Heart right ventricle (tissue), 16 donors: Measurements from ENCODE around the gene SF3B3. TPM values are rescaled to one million over a fixed set of nuclear protein-coding genes. Genes with fewer than 3 reads are reported as not detected.
"Not testable (repeated sequence)": the region's sequence is repeated elsewhere in the genome, so short reads cannot be mapped to it uniquely, and the experiment has no call there.

ENCODE experiments used
- ATAC-seq, 8 donors: fragments of 200-7000 bp; cut with Tn5 transposase; one replicate each; pipeline ENCODE4 v1.9.1; 2020; ENCODE audit warnings: mild to moderate bottlenecking in 8 of 8, moderate library complexity in 8 of 8, moderate number of reproducible peaks in 1 of 8
- DNase-seq, 2 donors: peaks; one replicate each; pipeline ENCODE4 v3.0.0-alpha.2; 2020
- H3K27ac ChIP-seq, 10 donors: fragments of 200-600 bp; sonication (generic) in 2 of 10; one replicate each; pipeline versions ENCODE4 v1.5.0 to v1.8.0; 2020 to 2022; ENCODE audit warnings: mild to moderate bottlenecking in 3 of 10
- H3K27me3 ChIP-seq, 7 donors: fragments of 200-600 bp; one replicate each; pipeline ENCODE4 v1.8.0; 2021 to 2022; ENCODE audit warnings: mild to moderate bottlenecking in 2 of 7
- H3K36me3 ChIP-seq, 9 donors: fragments of 200-600 bp; sonication (generic) in 1 of 9; one replicate each; pipeline versions ENCODE4 v1.5.0 to v1.8.0; 2020 to 2022; ENCODE audit warnings: mild to moderate bottlenecking in 2 of 9
- H3K4me1 ChIP-seq, 9 donors: fragments of 200-600 bp; sonication (generic) in 1 of 9; one replicate each; pipeline versions ENCODE4 v1.5.0 to v1.8.0; 2020 to 2022; ENCODE audit warnings: mild to moderate bottlenecking in 4 of 9
- H3K4me3 ChIP-seq, 10 donors: fragments of 200-600 bp; sonication (generic) in 2 of 10; one replicate each; pipeline versions ENCODE4 v1.5.0 to v1.8.0; 2020 to 2022; ENCODE audit warnings: mild to moderate bottlenecking in 7 of 10, moderate library complexity in 2 of 10
- H3K9me3 ChIP-seq, 11 donors: fragments of 200-600 bp in 10 of 11; sonication (generic) in 2 of 11; one replicate each; pipeline versions ENCODE4 v1.5.0 to v1.8.0; 2013 to 2022; ENCODE audit warnings: mild to moderate bottlenecking in 2 of 11, control low read depth in 1 of 11, moderate library complexity in 1 of 11
- CTCF ChIP-seq, 9 donors: fragments of 200-600 bp; sonication (generic) in 2 of 9; IDR thresholded peaks; one replicate each; pipeline versions ENCODE4 v1.5.0 to v1.8.0; 2021 to 2022; ENCODE audit warnings: antibody characterized with exemption in 9 of 9, mild to moderate bottlenecking in 5 of 9, moderate library complexity in 1 of 9
- WGBS, 2 donors: extraction: QIAGEN DNeasy Blood & Tissue Kit; methylation state at CpG; one replicate each; pipeline ENCODE4 v1.1.7; 2013; ENCODE audit warnings: inconsistent platforms in 1 of 2; 5-methylcytosine and 5-hydroxymethylcytosine counted together
- intact Hi-C, 10 donors: fragments of 100-400 bp; cut with DNase I; formaldehyde crosslinking; loops; one replicate each; pipeline versions ENCODE4 v1.11.1 to v1.14.2; 2022
- polyA plus RNA-seq, 2 donors: library from polyadenylated mRNA; stranded (reverse); fragments of 200-250 nt; gene quantifications; one replicate each; pipeline ENCODE4 v1.2.3, GENCODE V29; 2013
- total RNA-seq, 10 donors: library from RNA; stranded (reverse); fragmentation: NEBNext Ultra II Directional in 3 of 10; extraction: Animal tissue kit (Norgen Biotek cat#: 25700) in 3 of 10; gene quantifications; one replicate each; pipeline versions ENCODE4 v1.2.1 to v1.2.4, GENCODE V29; 2021 to 2023
- donor health status: Arrhythmogenic right ventricular cardiomyopathy.
- donor health status: ischemic (EF 13 %, LVEDD 7.1; RV severe dilation, severe dysfunction).
- donor health status: healthy with polysubstance abuse.
- donor health status: DM: no; HTN: yes; CAD: no.
- donor health status: DM: no; HTN: no; CAD: no.
- donor health status: ischemic (EF 25% LVEDD 6.9; RV normal size, moderate dysfunction).
- donor health status: ischemic (EF 25% LVEDD 5.7; RV mildly dilated, moderate dysfunction).
- donor health status: healthy.
- donor health status: DM: yes; HTN: yes; CAD: no.
- donor health status: Ischemic cardiomyopathy.
- donor health status: ischemic (EF 35%, LVEDD 5.7; RV mildly dilated, moderate dysfunction).
- donor health status: nonischemic (EF 11% LVEDD 7.7; RV severe dilation, severe dysfunction).
- donor health status: DM: yes; HTN: yes; CAD: no.
- donor health status: PGD.
- donor health status: ischemic (EF 29% LVEDD 5.4; RV normal size, mild dysfunction).
- donor health status: nonischemic (EF 23%, LVEDD 6.1; RV moderate dilation, normal function).

The SF3B3 gene
- total and polyA plus RNA-seq, 12 donors: 45.4 to 188 (median 159) TPM

DNA sequence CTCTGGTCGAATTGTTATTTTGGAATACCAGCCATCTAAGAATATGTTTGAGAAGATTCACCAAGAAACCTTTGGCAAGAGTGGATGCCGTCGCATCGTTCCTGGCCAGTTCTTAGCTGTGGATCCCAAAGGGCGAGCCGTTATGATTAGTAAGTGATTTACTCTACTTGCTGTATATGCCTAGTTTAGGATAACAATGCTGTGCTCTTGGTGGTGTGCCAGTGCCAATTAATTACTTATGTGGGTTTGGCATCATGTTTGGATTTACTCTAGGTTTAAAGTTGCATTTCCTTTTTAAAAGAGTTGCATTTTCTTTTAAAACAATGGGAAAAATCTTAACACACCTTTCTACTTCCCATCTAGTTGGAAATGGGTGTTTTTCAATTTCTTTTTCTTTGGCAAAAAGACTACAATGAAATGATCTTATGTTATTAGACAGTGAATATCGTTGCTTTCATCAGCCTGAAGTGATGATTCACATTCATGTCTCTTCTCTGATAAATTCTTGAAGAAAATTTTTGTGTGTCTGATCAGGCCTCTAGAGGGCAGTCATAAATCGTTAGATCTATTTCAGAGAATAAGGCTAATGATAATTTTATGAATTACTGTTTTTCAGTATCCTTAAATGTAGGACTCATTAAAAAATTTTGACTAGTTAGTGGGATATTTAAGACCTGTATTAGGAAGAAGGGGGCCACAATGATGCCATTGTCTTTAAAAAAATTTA lies 5.6 kb downstream of the SF3B3 start:
- peak; percentile 27 to 72 (median 63) for TF ChIP-seq CTCF (IDR thresholded peaks at IDR 0.05)
- Histone ChIP-seq H3K27ac (no peak overlapping the region), H3K9me3 (no peaks in the 10 kb centered on the region), H3K4me3 (peak overlapping the region in 1 of 10 donors; percentile 6), H3K27me3 (no peaks in the 10 kb centered on the region), H3K36me3 (peaks cover 0 to 87% (median 52%) of the 10 kb centered on the region in 9 donors), H3K4me1 (peaks cover 0 to 57% (median 44%) of the 10 kb centered on the region in 9 donors)
- ATAC-seq: peak in 1 of 8 donors; percentile 45
- WGBS, 2 donors: 60 to 67% methylated on average over 8 of the region's 8 CpGs
- no peak for DNase-seq
- intact Hi-C loops: loop anchor here in 8 of 10 donors (1.0 to 10.0 kb wide), 7 partner anchors 123 to 246 kb away; no protein-coding TSS in a partner anchor

DNA sequence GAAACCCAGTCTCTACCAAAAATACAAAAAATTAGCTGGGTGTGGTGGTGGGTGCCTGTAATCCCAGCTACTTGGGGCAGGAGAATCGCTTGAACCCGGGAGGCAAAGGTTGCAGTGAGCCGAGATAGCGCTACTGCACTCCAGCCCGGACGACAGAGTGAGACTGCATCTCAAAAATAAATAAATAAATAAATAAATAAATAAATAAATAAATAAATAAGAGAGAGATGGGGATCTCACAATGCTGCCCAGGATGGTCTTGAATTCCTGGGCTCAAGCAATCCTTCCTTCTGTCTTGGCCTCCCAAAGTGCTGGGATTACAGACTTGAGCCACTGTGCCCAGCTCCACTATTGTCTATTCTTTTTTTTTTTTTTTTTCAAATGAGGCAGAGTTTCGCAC lies 6.3 kb downstream of the SF3B3 start:
- not testable (repeated sequence) for H3K27me3 ChIP-seq, ATAC-seq, DNase-seq, H3K27ac ChIP-seq, H3K4me3 ChIP-seq, H3K9me3 ChIP-seq
- H3K4me1 ChIP-seq: peaks cover 0 to 51% (median 40%) of the 10 kb centered on the region in 9 donors
- intact Hi-C loops: loop anchor here (1.0 to 10.0 kb wide), 9 partner anchors 115 to 245 kb away; partner anchors contain the start of gene IL34 (in 1 of the 10)
- H3K36me3 ChIP-seq: peaks cover 0 to 94% (median 59%) of the 10 kb centered on the region in 9 donors
- 90 to 94% methylated on average over 5 to 7 of the region's 7 CpGs for WGBS, 2 donors

GRCh38 chr16:70534971-70535370 lies 11.4 kb downstream of the SF3B3 start:
- no peaks in the 10 kb centered on the region for H3K27me3 ChIP-seq
- ATAC-seq (no peak), DNase-seq (no peak)
- no peaks in the 10 kb centered on the region for H3K9me3 ChIP-seq
- intact Hi-C loops: loop anchor here in 5 of 10 donors (5.0 to 10.0 kb wide), 4 partner anchors 37 to 240 kb away; partner anchors contain the start of gene IL34 (in 1 of the 5)
- H3K27ac ChIP-seq: no peak overlapping the region
- 79 to 85% methylated on average over 2 of the region's 2 CpGs for WGBS, 2 donors
- H3K4me1 ChIP-seq: peaks cover 0 to 4% (median 0%) of the 10 kb centered on the region in 9 donors
- no peak overlapping the region for H3K4me3 ChIP-seq
- TF ChIP-seq CTCF (IDR thresholded peaks at IDR 0.05): no peak
- peaks cover 0 to 100% (median 83%) of the 10 kb centered on the region in 9 donors for H3K36me3 ChIP-seq

DNA sequence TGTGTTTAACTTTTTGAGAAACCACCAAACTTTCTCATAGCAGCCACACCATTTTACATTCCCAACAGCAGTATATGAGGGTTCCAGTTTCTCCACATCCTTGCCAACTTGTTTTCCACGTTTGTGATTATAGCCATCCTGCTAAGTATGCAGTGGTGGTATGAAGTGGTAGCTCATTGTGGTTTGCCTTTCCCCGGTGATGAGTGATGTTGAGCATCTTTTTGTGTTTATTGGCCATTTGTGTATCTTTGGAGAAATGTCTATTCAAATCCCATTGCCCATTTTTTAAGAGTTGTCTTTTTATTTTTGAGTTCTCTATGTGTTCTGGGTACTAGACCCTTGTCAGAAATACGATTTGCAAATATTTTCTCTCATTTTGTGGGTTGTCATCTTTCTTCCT lies 17.4 kb downstream of the SF3B3 start:
- Histone ChIP-seq H3K4me1 (peaks cover 0 to 19% (median 0%) of the 10 kb centered on the region in 9 donors), H3K27me3 (no peaks in the 10 kb centered on the region), H3K36me3 (peaks cover 3 to 100% (median 92%) of the 10 kb centered on the region in 9 donors), H3K4me3 (no peak overlapping the region), H3K9me3 (no peaks in the 10 kb centered on the region), H3K27ac (peak overlapping the region in 2 of 10 donors; percentile 29 to 48)
- WGBS, 2 donors: 49 to 50% methylated on average over 3 of the region's 3 CpGs
- intact Hi-C loops: no loop called here
- ATAC-seq: no peak
- no peak for DNase-seq
- no peak for TF ChIP-seq CTCF (IDR thresholded peaks at IDR 0.05)

DNA sequence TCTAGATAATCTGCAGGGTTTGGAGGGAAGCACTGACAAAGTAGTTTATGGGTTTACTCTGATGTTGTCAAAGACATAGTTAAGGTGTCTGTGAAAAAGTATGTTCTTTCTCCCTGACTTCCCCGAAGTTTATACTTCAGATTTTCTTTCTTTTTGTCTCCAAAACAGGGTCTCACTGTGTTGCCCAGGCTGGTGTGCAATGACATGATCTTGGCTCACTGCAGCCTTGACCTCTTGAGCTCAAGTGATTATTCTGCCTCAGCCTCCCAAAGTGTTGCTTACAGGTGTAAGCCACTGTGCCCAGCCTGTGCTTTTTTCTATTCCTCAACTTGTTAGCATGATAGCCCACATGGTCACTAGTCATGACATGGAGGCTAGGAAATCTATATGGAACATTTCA lies 20.9 kb downstream of the SF3B3 start:
- 89 to 91% methylated on average over 1 of the region's 1 CpG for WGBS, 2 donors

More for the DNA sequence above, 20.9 kb downstream of the SF3B3 start:
- H3K4me1 ChIP-seq: peaks cover 0 to 19% (median 0%) of the 10 kb centered on the region in 9 donors
- intact Hi-C loops: no loop called here
- no peaks in the 10 kb centered on the region for H3K9me3 ChIP-seq
- H3K27ac ChIP-seq: no peak overlapping the region
- TF ChIP-seq CTCF (IDR thresholded peaks at IDR 0.05): no peak
- H3K4me3 ChIP-seq: no peak overlapping the region
- no peak for ATAC-seq
- H3K36me3 ChIP-seq: peaks cover 0 to 100% (median 77%) of the 10 kb centered on the region in 9 donors
- no peak for DNase-seq
- no peaks in the 10 kb centered on the region for H3K27me3 ChIP-seq
